GM21526 (cell line): Measurements from ENCODE around the gene TIMP2.

Experiments used
- ATAC-seq: cut with Tn5 transposase; IDR thresholded peaks from one replicate; pipeline ENCODE4 v1.9.1; 2021; ENCODE audit warnings: moderate library complexity; ENCODE audit not compliant: unreplicated experiment, low FRiP score

The TIMP2 gene

DNA sequence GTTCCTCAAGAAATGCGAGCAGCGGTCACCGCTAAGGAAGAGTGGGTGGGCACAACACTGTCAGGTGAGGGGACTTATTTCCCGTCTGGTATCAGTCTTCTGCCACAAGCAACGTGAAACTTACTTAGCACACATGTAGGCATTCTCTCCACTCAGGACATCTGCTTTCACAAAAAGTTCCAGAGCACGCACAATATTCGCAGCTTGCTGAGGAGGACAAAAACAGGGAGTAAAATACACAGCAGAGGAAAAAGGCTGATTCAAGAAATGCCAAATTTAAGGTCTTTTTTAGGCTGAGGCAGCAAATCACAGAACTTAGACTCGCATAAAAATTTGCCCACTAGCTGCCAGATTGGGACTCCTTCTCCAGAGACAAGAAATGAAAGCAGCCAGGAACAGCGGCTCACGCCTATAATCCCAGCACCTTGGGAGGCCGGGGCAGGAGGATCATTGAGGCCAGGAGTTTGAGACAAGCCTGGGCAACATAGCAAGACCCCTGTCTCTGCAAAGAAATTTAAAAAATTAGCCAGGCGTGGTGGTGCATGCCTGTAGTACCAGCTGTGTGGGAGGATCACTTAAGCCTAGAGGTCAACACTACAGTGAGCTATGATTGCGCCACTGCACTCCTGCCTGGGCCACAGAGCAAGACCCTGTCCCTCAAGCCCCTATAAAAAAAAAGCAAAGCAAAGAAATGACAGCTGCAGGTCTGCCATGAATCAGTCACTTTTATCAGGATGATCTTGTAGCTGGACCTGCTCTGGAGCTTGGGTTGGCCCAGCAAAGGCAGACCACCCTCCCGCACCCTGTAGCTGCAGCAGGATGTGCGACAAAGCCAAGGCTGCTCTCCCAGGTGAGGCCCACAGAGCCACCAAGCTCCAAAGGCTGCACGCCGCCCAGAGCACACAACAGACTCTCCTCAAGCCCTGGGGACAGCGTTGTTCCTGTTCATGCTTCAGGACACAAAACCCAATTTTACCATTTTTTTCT is 105.1 kb downstream of the TIMP2 start:
- ATAC-seq: no peak

DNA sequence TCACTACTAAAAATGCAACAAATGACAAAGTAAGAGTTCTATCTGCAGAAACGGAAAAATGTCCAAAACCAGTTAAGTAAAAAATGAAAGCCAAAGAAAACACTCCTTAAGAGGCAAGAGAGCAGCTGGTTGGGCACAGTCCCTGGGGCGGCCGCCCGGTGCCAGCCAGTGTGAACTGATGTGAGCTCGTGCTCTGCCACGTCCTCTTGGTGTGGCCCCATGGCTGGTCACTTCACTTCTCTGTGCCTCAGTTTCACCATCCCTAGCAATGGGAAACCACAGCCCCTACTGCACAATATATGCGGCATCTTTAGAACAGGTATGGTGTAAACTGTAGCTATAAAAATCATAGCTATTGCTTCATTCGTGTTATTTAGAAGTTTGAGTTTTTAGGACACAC is 105.8 kb downstream of the TIMP2 start:
- ATAC-seq: no peak

DNA sequence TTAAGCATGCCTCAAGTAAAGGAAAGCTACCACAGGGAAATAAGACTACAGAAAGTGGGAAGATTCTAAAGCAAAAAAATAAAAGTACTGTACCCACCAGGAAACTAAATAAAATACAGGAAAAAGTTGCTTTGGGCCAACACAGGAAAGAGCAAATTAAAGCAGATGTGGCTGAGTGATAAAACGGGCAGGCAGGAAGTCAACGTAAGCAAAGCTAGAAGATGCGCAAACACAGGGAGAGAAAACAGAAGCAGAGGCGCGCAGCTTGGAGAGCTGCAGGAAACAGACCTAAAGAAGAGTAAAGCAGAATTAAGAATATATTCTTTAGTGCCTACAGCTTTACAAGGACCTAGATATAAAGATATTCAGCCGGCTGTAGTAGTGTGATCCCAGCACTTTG is 106.3 kb downstream of the TIMP2 start:
- ATAC-seq: no peak

DNA sequence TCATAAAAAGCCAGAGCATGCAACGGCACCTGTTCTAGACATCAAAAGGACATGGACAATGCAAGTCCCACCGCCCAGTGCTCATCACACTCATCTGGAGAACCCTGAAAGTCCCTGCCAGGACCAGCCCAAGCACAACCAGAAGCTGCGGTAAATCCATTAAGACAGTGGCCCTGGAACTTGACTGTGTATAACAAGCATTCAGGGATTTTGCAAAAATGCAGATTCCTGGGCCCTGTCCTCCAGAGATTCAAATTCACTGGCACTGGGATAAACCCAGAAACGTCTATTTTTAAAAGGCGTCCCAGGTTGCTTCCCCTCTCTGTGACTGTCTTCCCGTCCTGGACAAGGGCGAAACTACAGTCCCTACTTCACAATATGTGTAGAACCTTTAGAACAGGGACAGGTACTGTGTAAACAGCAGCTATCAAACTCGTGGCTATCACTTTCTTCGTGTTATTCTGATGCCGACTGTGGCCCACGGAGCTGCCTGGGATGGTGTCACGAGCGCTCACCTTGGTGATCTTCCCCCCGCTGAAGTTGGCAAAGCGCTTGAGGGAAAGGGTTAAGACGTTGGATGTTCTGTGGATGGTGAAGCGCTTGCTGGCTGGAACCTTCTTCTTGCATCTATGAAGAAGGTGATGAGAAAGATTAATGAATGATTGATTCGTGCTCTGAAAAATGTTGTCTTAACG is 106.9 kb downstream of the TIMP2 start:
- ATAC-seq: no peak

DNA sequence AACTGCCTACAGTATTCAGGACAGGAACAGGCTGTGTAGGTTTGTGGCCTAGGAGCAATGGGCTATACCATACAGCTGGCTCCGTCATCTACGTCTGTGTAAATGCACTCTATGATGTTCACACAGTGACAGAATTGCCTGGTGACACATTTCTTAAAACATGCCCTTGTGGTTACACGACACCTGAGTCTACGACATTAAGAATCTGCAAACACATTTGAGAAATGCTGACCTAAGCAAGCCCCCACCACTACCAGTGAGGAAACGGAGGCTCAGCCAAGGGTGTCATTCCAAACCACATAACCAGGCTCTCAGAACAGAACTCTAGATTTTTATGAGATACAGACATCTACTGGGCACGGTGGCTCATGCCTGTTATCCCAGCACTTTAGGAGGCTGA is 108.1 kb downstream of the TIMP2 start:
- ATAC-seq: no peak

DNA sequence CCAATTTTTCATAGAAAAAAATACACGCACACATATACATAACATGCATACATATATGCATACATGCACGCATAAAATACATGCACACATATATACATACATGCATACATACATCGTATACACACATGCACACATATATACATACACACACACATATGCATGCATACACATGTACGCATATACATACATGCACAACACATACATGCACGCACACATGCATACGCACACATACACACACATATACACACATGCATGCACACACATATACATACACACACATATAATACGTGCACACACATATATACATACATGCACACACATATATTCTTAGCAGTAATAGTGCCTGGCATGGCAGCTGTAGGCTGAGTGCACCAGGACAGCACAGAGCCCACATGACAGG is 109.5 kb downstream of the TIMP2 start:
- ATAC-seq: no peak

DNA sequence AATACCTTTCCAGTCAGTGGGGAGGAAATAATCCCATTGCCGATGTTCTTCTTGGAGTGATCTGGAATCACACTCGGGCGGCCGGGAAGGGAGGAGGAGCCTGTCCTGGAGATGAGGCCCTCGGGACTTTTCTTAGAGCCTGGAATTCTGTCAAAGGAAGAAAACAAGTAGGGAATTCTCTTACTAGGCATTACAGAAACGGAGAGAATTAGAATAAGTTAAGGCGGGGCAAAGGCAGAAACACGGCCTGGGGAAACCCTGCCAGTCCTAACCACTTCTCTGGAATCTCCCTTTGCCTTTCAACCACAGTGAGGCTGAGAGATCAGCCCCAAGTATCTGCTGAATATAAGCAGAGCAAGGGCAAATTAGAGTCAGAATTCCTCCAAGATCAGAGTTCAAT is 112.3 kb downstream of the TIMP2 start:
- no peak for ATAC-seq

DNA sequence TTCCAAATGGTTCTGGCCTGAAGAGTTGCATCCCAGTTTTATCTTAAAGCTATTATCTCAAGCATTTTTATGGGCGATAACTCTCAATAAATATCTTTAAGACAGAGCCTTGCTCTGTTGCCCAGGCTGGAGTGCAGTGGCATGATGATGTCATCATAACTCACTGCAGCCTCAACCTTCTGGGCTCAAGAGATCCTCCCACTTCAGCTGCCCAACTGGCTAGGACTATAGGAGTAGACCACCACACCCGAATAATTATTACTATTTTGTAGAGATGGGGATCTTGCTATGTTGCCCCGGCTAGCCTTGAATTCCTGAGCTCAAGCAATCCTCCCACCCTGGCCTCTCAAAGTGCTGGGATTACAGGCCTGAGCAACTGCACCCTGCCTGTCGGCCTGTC is 117.0 kb downstream of the TIMP2 start:
- ATAC-seq: no peak

DNA sequence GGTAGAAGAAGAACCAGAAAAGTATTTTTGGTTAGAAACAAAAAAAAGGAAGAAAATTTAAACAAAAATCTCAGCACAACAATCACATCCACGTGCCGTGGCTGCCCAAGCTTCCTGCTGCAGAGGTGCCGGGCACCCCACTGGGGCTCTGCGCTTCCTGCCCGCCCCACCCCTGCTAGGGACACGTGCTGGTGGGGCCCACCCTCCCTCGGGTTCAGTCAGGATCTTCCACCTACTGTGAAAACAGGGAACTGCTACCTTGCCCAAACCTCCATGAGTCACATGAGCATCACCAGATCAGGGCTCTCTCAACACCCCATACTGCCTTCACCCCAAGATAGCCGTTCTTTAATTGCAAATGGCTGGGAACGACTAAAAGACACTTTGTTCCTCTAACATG is 118.7 kb downstream of the TIMP2 start:
- no peak for ATAC-seq

DNA sequence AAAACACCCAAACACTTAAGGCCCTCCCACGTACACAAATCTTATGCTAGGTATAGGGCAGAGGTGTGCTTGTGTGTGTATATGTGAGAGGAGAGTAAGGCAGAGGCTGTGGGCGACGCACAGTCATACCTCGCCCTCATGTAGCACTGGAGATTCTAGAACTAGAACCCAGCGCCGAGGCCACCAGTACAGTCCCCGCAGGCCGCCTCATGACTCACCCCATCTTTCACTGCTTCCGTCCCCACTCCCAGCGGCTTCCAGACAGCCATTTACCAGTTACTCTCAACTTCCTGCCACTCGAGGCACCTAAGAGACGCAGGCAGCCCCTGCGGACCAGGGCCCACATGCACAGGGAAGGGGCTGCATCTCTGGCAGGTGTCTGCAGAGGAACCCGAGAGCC is 119.9 kb downstream of the TIMP2 start:
- ATAC-seq: no peak

DNA sequence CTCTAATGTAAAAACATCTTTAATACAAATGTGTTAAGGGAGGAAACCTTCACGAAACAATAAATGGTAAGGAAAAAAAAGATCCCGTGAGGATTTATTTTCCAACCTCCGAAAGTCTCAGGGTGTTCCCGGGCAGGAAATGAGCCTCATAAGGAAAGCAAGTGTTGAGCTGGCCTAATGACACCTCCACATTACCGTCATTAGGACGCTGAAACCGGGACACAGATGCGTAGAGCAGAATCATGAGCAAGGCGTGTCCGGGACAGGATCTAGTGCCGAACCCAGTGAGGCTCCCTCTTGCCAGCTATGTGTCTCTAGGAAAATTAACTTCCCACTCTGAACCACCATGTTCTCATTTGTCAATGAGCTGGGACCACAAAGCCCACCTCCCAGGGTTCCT is 120.4 kb downstream of the TIMP2 start:
- no peak for ATAC-seq

DNA sequence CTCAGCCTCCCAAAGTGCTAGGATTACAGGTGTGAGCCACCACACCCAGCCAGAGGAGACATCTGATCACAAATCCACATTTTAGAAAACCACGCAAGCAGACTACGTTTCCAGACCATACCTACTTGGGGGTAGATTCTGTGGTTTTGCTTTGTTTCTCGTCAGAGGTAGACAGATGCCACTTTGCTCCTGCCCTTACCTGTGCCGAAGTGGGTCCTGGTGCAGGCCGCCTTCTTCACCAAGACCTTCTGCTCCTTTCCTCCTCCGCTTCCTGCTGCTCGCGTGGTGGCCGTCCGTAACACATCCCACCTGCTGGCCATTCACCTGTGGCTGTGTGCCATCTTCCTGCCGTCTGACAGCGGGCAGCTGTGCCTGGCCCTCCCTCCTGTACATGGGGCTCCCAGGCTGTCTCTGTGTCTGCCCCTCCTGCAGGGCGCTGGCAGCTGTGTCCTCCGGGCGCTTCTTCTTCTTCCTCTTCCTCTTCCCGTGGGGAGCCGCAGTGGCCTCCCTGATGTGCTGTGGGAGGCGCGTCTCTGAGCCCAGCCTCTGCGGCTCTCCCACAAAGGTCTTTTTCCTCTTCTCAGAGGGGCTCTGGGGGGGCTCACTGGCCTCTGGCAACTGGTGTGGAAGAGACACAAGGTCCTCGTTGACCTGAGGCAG is 121.9 kb downstream of the TIMP2 start:
- no peak for ATAC-seq
